H9 (cell line): ENCODE results near the gene KRT79. TPM values are rescaled to one million over a fixed set of nuclear protein-coding genes. Genes with fewer than 3 reads are reported as not detected.

Experiments used
- DNase-seq: peaks from one replicate; pipeline ENCODE4 v3.0.0-alpha.2; 2017
- H2AFZ ChIP-seq: one replicate; pipeline ENCODE4 v1.6.1; 2013; ENCODE audit warnings: mild to moderate bottlenecking, low read length, control low read depth, moderate library complexity
- H2AK5ac ChIP-seq: 2 replicates; pipeline ENCODE4 v1.6.1; 2013; ENCODE audit warnings: low read length, control low read depth, mixed read lengths; ENCODE audit not compliant: insufficient read length
- H2BK120ac ChIP-seq: one replicate; pipeline ENCODE4 v1.6.1; 2013; ENCODE audit warnings: low read depth, mild to moderate bottlenecking, low read length, control low read depth, inconsistent platforms; ENCODE audit not compliant: poor library complexity, severe bottlenecking
- H2BK12ac ChIP-seq: 2 replicates; pipeline ENCODE4 v1.6.1; 2013; ENCODE audit warnings: low read length, control low read depth, mixed read lengths, low read depth; ENCODE audit not compliant: insufficient read length
- H2BK15ac ChIP-seq: 2 replicates; pipeline ENCODE4 v1.6.1; 2013; ENCODE audit warnings: low read depth, low read length, control low read depth
- H2BK20ac ChIP-seq: one replicate; pipeline ENCODE4 v1.6.1; 2013; ENCODE audit warnings: low read depth, mild to moderate bottlenecking, low read length, control low read depth, inconsistent platforms; ENCODE audit not compliant: poor library complexity, severe bottlenecking
- H2BK5ac ChIP-seq: 2 replicates; pipeline ENCODE4 v1.6.1; 2013; ENCODE audit warnings: low read length, control low read depth, mixed read lengths; ENCODE audit not compliant: insufficient read length
- H3K14ac ChIP-seq: 2 replicates; pipeline ENCODE4 v1.6.1; 2013; ENCODE audit warnings: low read length, control low read depth; ENCODE audit not compliant: insufficient read depth
- H3K18ac ChIP-seq: 2 replicates; pipeline ENCODE4 v1.6.1; 2013; ENCODE audit warnings: low read depth, mild to moderate bottlenecking, mixed read lengths, low read length, control low read depth; ENCODE audit not compliant: insufficient read length
- H3K23ac ChIP-seq: 2 replicates; pipeline ENCODE4 v1.6.1; 2013; ENCODE audit warnings: low read length, control low read depth, mixed read lengths, low read depth; ENCODE audit not compliant: insufficient read length
- H3K23me2 ChIP-seq: 2 replicates; pipeline ENCODE4 v1.6.1; 2013; ENCODE audit warnings: low read depth, mild to moderate bottlenecking, mixed read lengths, low read length, control low read depth; ENCODE audit not compliant: insufficient read length, poor library complexity, severe bottlenecking
- H3K27ac ChIP-seq: 2 replicates; pipeline ENCODE4 v1.5.1; 2013; ENCODE audit warnings: low read length, control low read depth, mixed read lengths, low read depth; ENCODE audit not compliant: insufficient read length
- H3K27me3 ChIP-seq: 2 replicates; pipeline ENCODE4 v1.6.1; 2013; ENCODE audit warnings: low read length, control low read depth, inconsistent platforms; ENCODE audit not compliant: insufficient read depth
- H3K4ac ChIP-seq: 2 replicates; pipeline ENCODE4 v1.6.1; 2013; ENCODE audit warnings: low read depth, mild to moderate bottlenecking, control low read depth, inconsistent platforms, low read length, moderate library complexity
- H3K4me1 ChIP-seq: 2 replicates; pipeline ENCODE4 v1.6.1; 2013; ENCODE audit warnings: low read length, control low read depth, inconsistent platforms; ENCODE audit not compliant: insufficient read depth
- H3K4me2 ChIP-seq: 2 replicates; pipeline ENCODE4 v1.6.1; 2013; ENCODE audit warnings: low read length, control low read depth, mixed read lengths; ENCODE audit not compliant: insufficient read length, insufficient read depth
- H3K56ac ChIP-seq: 2 replicates; pipeline ENCODE4 v1.6.1; 2013; ENCODE audit warnings: low read depth, mild to moderate bottlenecking, mixed read lengths, low read length, control low read depth; ENCODE audit not compliant: insufficient read length
- H3K79me1 ChIP-seq: 2 replicates; pipeline ENCODE4 v1.6.1; 2013; ENCODE audit warnings: low read depth, mild to moderate bottlenecking, moderate library complexity, low read length, control low read depth, inconsistent platforms; ENCODE audit not compliant: insufficient read depth, poor library complexity, severe bottlenecking
- H3K79me2 ChIP-seq: 2 replicates; pipeline ENCODE4 v1.6.1; 2013; ENCODE audit warnings: low read length, control low read depth, inconsistent platforms; ENCODE audit not compliant: insufficient read depth
- H3K9ac ChIP-seq: 2 replicates; pipeline ENCODE4 v1.6.1; 2013; ENCODE audit warnings: low read length, control low read depth, mixed read lengths; ENCODE audit not compliant: insufficient read length; ENCODE audit errors: extremely low read depth
- H3K9me3 ChIP-seq: one replicate; pipeline ENCODE4 v1.6.1; 2013; ENCODE audit warnings: low read depth, low read length, inconsistent platforms; ENCODE audit not compliant: control insufficient read depth
- H3T11ph ChIP-seq: one replicate; pipeline ENCODE4 v1.6.1; 2013; ENCODE audit warnings: mild to moderate bottlenecking, low read length, control low read depth, inconsistent platforms
- H4K20me1 ChIP-seq: one replicate; pipeline ENCODE4 v1.6.1; 2013; ENCODE audit not compliant: control insufficient read depth, insufficient read length, insufficient read depth
- H4K5ac ChIP-seq: 2 replicates; pipeline ENCODE4 v1.6.1; 2013; ENCODE audit warnings: low read depth, mild to moderate bottlenecking, mixed read lengths, low read length, control low read depth; ENCODE audit not compliant: insufficient read length
- H4K8ac ChIP-seq: replicated peaks from 2 replicates; pipeline ENCODE4 v1.6.1; 2013; ENCODE audit warnings: low read length, control low read depth, mixed read lengths, low read depth; ENCODE audit not compliant: insufficient read length
- H4K91ac ChIP-seq: 2 replicates; pipeline ENCODE4 v1.6.1; 2013; ENCODE audit warnings: low read depth, mild to moderate bottlenecking, moderate library complexity, mixed read lengths, low read length, control low read depth; ENCODE audit not compliant: insufficient read length
- H3K27ac Mint-ChIP-seq, 3 experiments: 2 replicates in 2 of 3; 3 replicates in 1 of 3; pipeline ENCODE4 v1.8.0; 2020 to 2021; ENCODE audit warnings: mixed read lengths in 3 of 3, mild to moderate bottlenecking in 1 of 3, moderate library complexity in 1 of 3
- H3K27me3 Mint-ChIP-seq: 2 replicates; pipeline ENCODE4 v1.8.0; 2021; ENCODE audit warnings: low read depth, mild to moderate bottlenecking, moderate library complexity, mixed read lengths
- H3K36me3 Mint-ChIP-seq, 3 experiments: 2 replicates in 2 of 3; 3 replicates in 1 of 3; pipeline ENCODE4 v1.8.0; 2020 to 2021; ENCODE audit warnings: low read depth in 3 of 3, mixed read lengths in 3 of 3; ENCODE audit not compliant: insufficient read depth in 1 of 3
- H3K4me1 Mint-ChIP-seq, 2 experiments: 2 replicates each; pipeline ENCODE4 v1.8.0; 2020; ENCODE audit warnings: mixed read lengths in 2 of 2
- H3K4me3 Mint-ChIP-seq, 2 experiments: 2 replicates in 1 of 2; 3 replicates in 1 of 2; pipeline ENCODE4 v1.8.0; 2020 to 2021; ENCODE audit warnings: mild to moderate bottlenecking in 2 of 2, mixed read lengths in 2 of 2, moderate library complexity in 1 of 2
- H3K9me3 Mint-ChIP-seq, 2 experiments: 2 replicates in 1 of 2; 3 replicates in 1 of 2; pipeline ENCODE4 v1.8.0; 2020; ENCODE audit warnings: mild to moderate bottlenecking in 2 of 2, mixed read lengths in 2 of 2, moderate library complexity in 1 of 2
- WGBS: extraction: QIAGEN DNeasy Blood & Tissue Kit; methylation state at CpG from one replicate; pipeline ENCODE4 v1.1.7; 2013; ENCODE audit warnings: missing lambda C conversion rate, low lambda C conversion rate, mixed read lengths; ENCODE audit not compliant: insufficient read length; ENCODE audit errors: extremely low coverage; 5-methylcytosine and 5-hydroxymethylcytosine counted together
- total RNA-seq: library from RNA; stranded (reverse); gene quantifications from 2 replicates; pipeline ENCODE4 v1.2.1, GENCODE V29; 2021
- TF ChIP-seq, protein P1 (sequence below): fragments of 200-600 bp; sonication (generic); conservative IDR thresholded peaks from 3 replicates; pipeline ENCODE4 v1.8.0; 2021; ENCODE audit warnings: antibody characterized with exemption, mild to moderate bottlenecking

Gene KRT79
- total RNA-seq, 1 experiment from 2014 or later = not detected

DNA sequence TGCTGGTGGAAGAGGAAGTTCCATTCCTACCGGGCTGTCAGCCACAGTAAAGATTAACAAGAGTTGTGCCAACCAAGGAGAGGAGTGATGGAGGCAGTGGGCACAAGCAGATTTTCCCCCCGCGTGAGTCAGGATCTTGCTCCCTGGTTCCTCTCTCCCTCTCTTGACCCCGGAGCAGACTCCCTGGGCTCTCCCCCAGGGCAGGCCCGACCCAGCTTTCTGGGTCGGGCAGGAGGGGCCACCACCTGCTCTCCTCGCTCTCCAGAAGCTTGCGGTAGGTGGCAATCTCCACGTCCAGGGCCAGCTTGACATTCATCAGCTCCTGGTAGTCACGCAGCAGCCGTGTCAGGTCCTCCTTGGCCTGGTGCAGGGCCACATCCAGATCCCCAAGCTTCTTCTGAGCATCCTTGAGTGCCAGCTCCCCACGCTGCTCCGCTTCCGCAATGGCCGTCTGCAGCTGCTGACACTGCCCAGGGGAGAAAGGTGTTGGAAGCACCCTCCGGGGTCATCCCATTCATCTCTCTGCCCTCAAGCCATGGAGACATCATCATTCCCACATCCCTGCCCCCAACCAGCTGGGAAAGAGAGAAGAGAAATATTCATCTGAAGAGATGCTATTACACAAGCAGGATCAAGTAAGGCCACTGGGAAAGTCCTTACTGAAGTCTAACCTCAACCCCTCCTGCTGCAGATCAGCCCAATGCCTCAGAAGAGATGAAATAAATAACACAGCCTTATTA, 11.2 kb downstream of the KRT79 start:
- Histone ChIP-seq H2BK120ac (no peak overlapping the region), H4K91ac (no peak overlapping the region), H2AK5ac (no peak overlapping the region), H3K27me3 (no peaks in the 10 kb centered on the region), H3K23me2 (no peaks in the 10 kb centered on the region), H4K8ac (no peak overlapping the region), H4K5ac (no peak overlapping the region), H2BK15ac (no peak overlapping the region), H2AFZ (no peak overlapping the region), H3K14ac (no peak overlapping the region), H4K20me1 (no peaks in the 10 kb centered on the region), H3K18ac (no peak overlapping the region), H3K27ac (no peak overlapping the region), H3K4me2 (no peak overlapping the region), H3K79me2 (no peaks in the 10 kb centered on the region), H3K9me3 (no peaks in the 10 kb centered on the region), H3T11ph (no peak overlapping the region), H3K9ac (no peak overlapping the region), H2BK20ac (no peak overlapping the region), H2BK12ac (no peak overlapping the region), H3K79me1 (no peaks in the 10 kb centered on the region), H3K23ac (no peak overlapping the region), H3K4me1 (peaks cover 5% of the 10 kb centered on the region; the same call in 1 of the 2 replicates), H3K56ac (no peak overlapping the region), H2BK5ac (no peak overlapping the region), H3K4ac (no peak overlapping the region)
- WGBS = no CpG with 5 or more reads among the region's 16 CpGs
- no peak for DNase-seq
- H3K36me3 Mint-ChIP-seq = no peaks in the 10 kb centered on the region; a peak in 1 of 7 replicates
- H3K9me3 Mint-ChIP-seq = no peaks in the 10 kb centered on the region
- H3K27ac Mint-ChIP-seq = no peak overlapping the region; a peak in 1 of 7 replicates
- no peak overlapping the region; a peak in 1 of 5 replicates for H3K4me3 Mint-ChIP-seq
- no peaks in the 10 kb centered on the region; the same call in 1 of the 2 replicates for H3K27me3 Mint-ChIP-seq
- H3K4me1 Mint-ChIP-seq = peaks cover 10 to 13% of the 10 kb centered on the region in 2 experiments
- TF ChIP-seq, protein P1, sequence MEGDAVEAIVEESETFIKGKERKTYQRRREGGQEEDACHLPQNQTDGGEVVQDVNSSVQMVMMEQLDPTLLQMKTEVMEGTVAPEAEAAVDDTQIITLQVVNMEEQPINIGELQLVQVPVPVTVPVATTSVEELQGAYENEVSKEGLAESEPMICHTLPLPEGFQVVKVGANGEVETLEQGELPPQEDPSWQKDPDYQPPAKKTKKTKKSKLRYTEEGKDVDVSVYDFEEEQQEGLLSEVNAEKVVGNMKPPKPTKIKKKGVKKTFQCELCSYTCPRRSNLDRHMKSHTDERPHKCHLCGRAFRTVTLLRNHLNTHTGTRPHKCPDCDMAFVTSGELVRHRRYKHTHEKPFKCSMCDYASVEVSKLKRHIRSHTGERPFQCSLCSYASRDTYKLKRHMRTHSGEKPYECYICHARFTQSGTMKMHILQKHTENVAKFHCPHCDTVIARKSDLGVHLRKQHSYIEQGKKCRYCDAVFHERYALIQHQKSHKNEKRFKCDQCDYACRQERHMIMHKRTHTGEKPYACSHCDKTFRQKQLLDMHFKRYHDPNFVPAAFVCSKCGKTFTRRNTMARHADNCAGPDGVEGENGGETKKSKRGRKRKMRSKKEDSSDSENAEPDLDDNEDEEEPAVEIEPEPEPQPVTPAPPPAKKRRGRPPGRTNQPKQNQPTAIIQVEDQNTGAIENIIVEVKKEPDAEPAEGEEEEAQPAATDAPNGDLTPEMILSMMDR = no peak
